Panc1 (cell line): Measurements from ENCODE around the gene PRTFDC1.

Experiments
- CTCF ChIP-seq: fragments of 450-650 bp; IDR thresholded peaks from 2 replicates; pipeline ENCODE4 v1.5.1; 2017; ENCODE audit warnings: mild to moderate bottlenecking
- TCF7L2 ChIP-seq: IDR thresholded peaks from 2 replicates; pipeline ENCODE4 v1.6.1; 2011; ENCODE audit warnings: mild to moderate bottlenecking, low read depth, low read length, inconsistent platforms

- TF ChIP-seq CTCF (no peak), TCF7L2 (no peak)
These were observed 36.0 kb downstream of the PRTFDC1 start for GRCh38 chr10:24916365-24916764.
